Mesangial cell (primary cell): ENCODE measurements around the gene TLR9. TPM values are rescaled to one million over a fixed set of nuclear protein-coding genes. Genes with fewer than 3 reads are reported as not detected.

Experiments
- total RNA-seq: library from RNA; depleted of rRNA; stranded (reverse); fragments of >200 nt; gene quantifications from 2 replicates; pipeline ENCODE4 v1.2.3, GENCODE V29; 2015

TLR9 gene, protein sequence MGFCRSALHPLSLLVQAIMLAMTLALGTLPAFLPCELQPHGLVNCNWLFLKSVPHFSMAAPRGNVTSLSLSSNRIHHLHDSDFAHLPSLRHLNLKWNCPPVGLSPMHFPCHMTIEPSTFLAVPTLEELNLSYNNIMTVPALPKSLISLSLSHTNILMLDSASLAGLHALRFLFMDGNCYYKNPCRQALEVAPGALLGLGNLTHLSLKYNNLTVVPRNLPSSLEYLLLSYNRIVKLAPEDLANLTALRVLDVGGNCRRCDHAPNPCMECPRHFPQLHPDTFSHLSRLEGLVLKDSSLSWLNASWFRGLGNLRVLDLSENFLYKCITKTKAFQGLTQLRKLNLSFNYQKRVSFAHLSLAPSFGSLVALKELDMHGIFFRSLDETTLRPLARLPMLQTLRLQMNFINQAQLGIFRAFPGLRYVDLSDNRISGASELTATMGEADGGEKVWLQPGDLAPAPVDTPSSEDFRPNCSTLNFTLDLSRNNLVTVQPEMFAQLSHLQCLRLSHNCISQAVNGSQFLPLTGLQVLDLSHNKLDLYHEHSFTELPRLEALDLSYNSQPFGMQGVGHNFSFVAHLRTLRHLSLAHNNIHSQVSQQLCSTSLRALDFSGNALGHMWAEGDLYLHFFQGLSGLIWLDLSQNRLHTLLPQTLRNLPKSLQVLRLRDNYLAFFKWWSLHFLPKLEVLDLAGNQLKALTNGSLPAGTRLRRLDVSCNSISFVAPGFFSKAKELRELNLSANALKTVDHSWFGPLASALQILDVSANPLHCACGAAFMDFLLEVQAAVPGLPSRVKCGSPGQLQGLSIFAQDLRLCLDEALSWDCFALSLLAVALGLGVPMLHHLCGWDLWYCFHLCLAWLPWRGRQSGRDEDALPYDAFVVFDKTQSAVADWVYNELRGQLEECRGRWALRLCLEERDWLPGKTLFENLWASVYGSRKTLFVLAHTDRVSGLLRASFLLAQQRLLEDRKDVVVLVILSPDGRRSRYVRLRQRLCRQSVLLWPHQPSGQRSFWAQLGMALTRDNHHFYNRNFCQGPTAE
- not detected in 2 replicates for total RNA-seq

DNA sequence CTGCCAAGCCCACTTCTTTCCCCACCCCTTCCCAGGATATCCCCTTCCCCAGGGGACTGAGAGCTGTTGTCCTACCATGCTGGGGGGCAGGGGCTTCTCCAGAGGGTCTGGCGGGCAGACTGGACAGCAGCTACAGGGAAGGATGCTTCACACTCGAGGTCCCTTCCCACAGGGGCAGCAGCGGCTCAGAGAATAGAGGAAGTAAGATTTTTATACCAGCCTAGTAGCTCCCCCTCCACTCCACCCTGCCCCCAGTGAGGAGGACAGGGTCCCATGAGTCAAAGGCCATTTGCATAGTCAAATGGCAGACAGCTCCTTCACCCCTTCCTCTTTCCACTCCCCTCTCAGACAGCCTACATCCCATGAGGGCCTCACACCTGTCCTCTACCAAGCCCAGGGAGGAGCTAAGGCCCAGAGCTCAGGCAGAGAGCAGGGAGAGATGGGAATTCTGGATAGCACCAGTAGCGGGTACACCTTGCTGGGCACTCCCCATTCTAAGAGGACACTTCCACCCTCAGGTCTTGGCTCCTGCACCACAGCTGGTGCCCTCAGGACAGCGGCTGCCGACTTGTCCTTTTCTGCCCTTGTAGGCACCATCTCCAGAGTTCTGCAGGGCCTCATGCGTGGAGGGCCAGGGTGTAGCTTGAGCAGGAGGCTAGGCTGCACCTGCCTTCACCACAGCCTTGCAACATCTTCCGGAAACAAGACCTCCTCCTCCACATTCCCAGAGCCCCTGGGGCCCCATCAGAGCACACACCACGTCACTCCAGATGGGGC is at the start of gene TLR9:
Gene TLR9, minus strand, starts transcription at position 194 of the 777 bp plus-strand sequence. Its CDS starts 116 bp downstream, at position 78.

DNA sequence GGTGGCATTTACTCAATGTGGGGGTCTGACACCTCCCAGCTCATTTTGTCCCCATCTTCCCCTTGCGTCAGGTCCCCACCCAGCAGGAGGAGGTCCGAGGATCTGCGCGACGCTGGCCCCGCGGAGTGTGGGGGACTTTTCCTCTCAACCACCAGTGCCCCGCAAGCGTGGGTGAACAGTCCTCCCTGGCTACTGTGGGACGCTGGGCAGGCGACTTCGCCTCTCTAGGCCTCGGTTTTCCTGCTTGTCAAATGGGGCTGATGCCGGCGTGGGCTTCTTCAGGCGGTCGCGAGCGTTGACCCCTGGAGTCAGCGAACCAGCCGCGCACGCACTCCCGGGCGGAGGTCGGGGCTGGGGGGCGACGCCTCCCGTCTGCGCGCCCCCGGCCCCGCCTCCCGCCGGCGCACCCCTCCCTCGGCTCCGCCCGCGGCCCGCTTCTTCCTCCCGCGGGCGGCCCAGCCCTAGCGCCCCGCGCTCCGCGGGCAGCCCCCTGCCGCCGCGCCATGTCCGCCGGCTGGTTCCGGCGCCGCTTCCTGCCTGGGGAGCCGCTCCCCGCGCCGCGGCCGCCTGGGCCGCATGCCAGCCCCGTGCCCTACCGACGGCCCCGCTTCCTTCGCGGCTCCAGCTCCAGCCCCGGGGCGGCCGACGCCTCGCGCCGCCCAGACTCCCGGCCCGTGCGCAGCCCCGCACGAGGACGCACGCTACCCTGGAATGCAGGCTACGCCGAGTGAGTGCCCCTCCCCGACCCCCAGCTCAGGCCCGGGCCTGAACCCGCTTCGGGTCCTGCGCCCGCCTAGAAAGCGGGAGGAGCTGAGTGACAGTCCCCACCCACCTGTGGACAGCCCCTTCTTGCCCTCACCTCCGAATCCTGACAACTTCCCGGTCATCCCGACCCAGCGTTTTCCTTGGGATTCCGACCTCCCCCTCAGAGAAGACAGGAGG is 20.1 kb upstream of the TLR9 start, which contains the start of gene PPM1M:
Gene PPM1M, plus strand, starts transcription at position 438 of the 942 bp plus-strand sequence. Its CDS starts 66 bp downstream, at position 504.

DNA sequence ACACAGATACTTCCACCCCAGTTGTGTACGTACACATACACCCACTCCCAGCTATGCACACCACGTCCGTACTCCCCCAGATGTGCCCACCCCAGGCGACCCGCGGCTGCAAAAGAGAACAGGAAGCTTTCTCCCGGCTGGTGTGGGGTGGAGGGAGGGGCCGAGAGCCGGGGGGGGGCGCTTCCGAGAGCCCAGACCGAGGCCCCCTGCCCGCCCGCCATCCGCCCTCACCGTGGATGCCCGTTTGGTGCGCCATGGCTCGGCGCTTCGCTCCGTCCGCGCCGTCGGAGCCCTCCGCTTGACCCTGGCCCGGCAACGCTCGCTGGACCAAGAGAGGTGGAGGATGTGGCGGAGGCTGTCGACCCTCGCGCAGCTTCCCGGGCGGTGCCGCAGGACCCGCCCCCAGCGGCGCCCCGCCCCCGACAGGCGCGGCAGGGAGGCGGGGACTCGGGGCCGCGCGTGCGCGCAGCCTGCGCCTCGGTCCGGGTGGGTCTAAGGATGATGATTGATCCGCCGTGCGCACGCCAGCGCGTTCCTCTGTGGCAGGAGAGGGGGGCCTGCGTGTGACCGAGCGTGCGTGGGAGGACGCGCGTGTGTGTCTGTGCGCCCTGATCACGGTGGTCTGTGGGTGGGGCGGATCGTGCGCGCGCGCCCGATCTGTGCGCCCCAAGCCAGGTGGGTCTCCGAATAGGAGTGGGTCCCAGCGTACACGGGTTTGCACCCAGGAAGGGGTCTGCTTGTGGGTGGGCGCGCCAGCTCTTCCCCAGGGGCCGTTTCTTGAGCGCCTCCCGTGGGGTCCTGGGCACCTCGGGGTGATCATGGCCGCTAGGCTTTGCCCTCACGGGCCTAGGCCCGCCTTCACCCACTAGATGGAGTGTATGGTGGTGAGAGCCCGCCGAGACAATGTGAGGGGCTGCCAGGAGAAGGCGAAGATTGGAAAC is 13.6 kb upstream of the TLR9 start, which contains the start of gene TWF2:
Gene TWF2, minus strand, starts transcription at position 398 of the 941 bp plus-strand sequence. Its CDS starts 142 bp downstream, at position 256.

DNA sequence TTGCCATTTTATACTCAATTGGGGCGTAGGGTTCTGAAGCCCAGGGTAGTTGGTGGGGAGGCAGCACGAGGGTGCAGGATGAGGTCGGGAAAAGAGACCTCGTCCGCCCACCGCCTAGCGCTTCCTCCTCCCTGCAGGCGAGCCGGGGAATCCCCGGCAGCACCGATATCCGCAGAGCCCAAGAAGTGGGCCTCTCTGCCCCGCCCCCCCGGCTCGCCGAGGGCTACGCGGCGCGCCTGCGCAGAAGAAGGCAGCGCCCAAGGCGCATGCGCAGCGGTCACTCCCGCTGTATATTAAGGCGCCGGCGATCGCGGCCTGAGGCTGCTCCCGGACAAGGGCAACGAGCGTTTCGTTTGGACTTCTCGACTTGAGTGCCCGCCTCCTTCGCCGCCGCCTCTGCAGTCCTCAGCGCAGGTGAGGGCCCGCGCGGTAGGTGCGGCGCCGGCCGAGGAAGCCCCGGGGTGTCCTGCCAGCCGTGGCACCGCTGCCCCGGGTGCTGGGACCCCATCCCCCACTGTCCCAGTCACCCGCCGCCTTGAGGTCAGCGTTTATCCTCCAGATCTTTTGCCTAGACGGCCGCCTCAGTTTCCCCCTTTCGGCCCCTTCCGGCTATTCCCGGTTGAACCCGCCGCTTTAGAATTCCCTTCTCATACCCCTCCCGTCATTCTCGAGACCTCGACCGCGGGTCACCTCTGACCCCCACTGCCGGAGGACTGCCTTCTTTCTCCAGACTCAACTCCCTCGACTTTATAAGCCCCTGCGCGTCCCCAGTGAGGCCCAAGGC is 27.4 kb downstream of the TLR9 start, which contains the start of gene ALAS1:
Gene ALAS1, plus strand, starts transcription at position 319 of the 784 bp plus-strand sequence. CDS start 1,082 bp downstream, outside the sequence.

Other genes starting within 250 kb of the TLR9 start
- 50.8 and 54.1 TPM in 2 replicates for gene ACY1, start 242.1 kb downstream of the TLR9 start, total RNA-seq
- 1,554 and 1,953 TPM in 2 replicates for gene RPL29, start 229.8 kb downstream of the TLR9 start, total RNA-seq
- 25.4 and 32.1 TPM in 2 replicates for gene DUSP7, start 169.1 kb downstream of the TLR9 start, total RNA-seq
- 3.9 and 34.7 TPM in 2 replicates for gene POC1A, start 71.2 kb downstream of the TLR9 start, total RNA-seq
- gene ALAS1, start 27.5 kb downstream of the TLR9 start, total RNA-seq = 48.4 and 49.0 TPM in 2 replicates
- 141 and 180 TPM in 2 replicates for gene TWF2, start 13.5 kb upstream of the TLR9 start, total RNA-seq
- gene PPM1M, start 20.1 kb upstream of the TLR9 start, total RNA-seq = 9.5 and 19.3 TPM in 2 replicates
- 44.3 and 47.2 TPM in 2 replicates for gene WDR82, start 53.0 kb upstream of the TLR9 start, total RNA-seq
- gene GLYCTK, start 62.2 kb upstream of the TLR9 start, total RNA-seq = 10.6 and 14.8 TPM in 2 replicates
- 0.16 and 2.0 TPM in 2 replicates for gene DNAH1, start 90.7 kb upstream of the TLR9 start, total RNA-seq
- 91.4 and 99.9 TPM in 2 replicates for gene BAP1, start 184.4 kb upstream of the TLR9 start, total RNA-seq
- 3.2 and 3.9 TPM in 2 replicates for gene PHF7, start 185.0 kb upstream of the TLR9 start, total RNA-seq
- 0.25 TPM in 1 of 2 replicates, not detected in the other for gene SEMA3G, start 219.5 kb upstream of the TLR9 start, total RNA-seq
- 0.49 and 3.0 TPM in 2 replicates for gene TNNC1, start 228.4 kb upstream of the TLR9 start, total RNA-seq
- gene NISCH, start 230.0 kb upstream of the TLR9 start, total RNA-seq = 30.3 and 79.9 TPM in 2 replicates